A549 (cell line): ENCODE results near the gene RBBP5. TPM values are rescaled to one million over a fixed set of nuclear protein-coding genes. Genes with fewer than 3 reads are reported as not detected.

ENCODE experiments used
- ATAC-seq, 2 experiments: fragments of 200-7000 bp in 1 of 2; fragments of >200 bp in 1 of 2; cut with Nextera tagmentation in 1 of 2; cut with Tn5 transposase in 1 of 2; 3 replicates each; pipeline versions ENCODE4 v1.8.0 to v1.9.1; 2018 to 2020; ENCODE audit warnings: mild to moderate bottlenecking in 1 of 2, moderate library complexity in 1 of 2
- CTCF ChIA-PET: fragments of 300-600 bp; sonication (Branson Sonifier 250); formaldehyde crosslinking; extraction: SDS; loops from one replicate; lab custom pipeline; 2021; ENCODE audit warnings: antibody characterized with exemption, inconsistent platforms; lab: Yijun Ruan, JAX
- POLR2A ChIA-PET: fragments of 350-600 bp; formaldehyde crosslinking; extraction: SDS; loops from one replicate; lab custom pipeline; 2021; ENCODE audit warnings: antibody characterized with exemption, inconsistent platforms; lab: Yijun Ruan, JAX
- DNase-seq, 2 experiments: peaks; one replicate each; pipeline versions ENCODE4 v3.0.0 to v3.0.0-alpha.2; 2011 to 2016; ENCODE audit warnings: low read depth in 1 of 2, low spot score in 1 of 2
- FAIRE-seq: peaks from 2 replicates; lab custom pipeline; 2011; peaks lifted over from hg19 to GRCh38; lab: Jason Lieb, UNC
- H3K27ac ChIP-seq, 2 experiments: fragments of >200 bp; sonication (Bioruptor Twin); formaldehyde crosslinking; 3 replicates each; pipeline ENCODE4 v1.5.1; 2016 to 2017
- H3K4me1 ChIP-seq: fragments of >200 bp; sonication (Bioruptor Twin); formaldehyde crosslinking; 3 replicates; pipeline ENCODE4 v1.6.1; 2016
- H3K4me2 ChIP-seq: fragments of >200 bp; sonication (Bioruptor Twin); formaldehyde crosslinking; 3 replicates; pipeline ENCODE4 v1.6.1; 2016
- H3K4me3 ChIP-seq: fragments of >200 bp; sonication (Bioruptor Twin); formaldehyde crosslinking; 3 replicates; pipeline ENCODE4 v1.5.1; 2016
- H3K9me3 ChIP-seq: fragments of >200 bp; sonication (Bioruptor Twin); formaldehyde crosslinking; 3 replicates; pipeline ENCODE4 v1.6.1; 2016
- EHMT2 ChIP-seq: fragments of 200-600 bp; sonication (generic); IDR thresholded peaks from 2 replicates; pipeline ENCODE4 v1.6.1; 2016; ENCODE audit warnings: antibody characterized with exemption, low read depth, mild to moderate bottlenecking, moderate library complexity
- EP300 ChIP-seq, 2 experiments: fragments of >200 bp; sonication (Bioruptor Twin); formaldehyde crosslinking; IDR thresholded peaks; 2 replicates in 1 of 2; 3 replicates in 1 of 2; pipeline ENCODE4 v1.6.1; 2016 to 2017
- HOXB13 ChIP-seq: fragments of 250-450 bp; sonication (Bioruptor Pico); IDR thresholded peaks from 2 replicates; pipeline ENCODE4 v1.5.0; 2020; ENCODE audit warnings: low read depth, mild to moderate bottlenecking, moderate library complexity
- HOXB5 ChIP-seq: fragments of 250-450 bp; sonication (Bioruptor Pico); IDR thresholded peaks from 2 replicates; pipeline ENCODE4 v1.5.0; 2020; ENCODE audit warnings: mild to moderate bottlenecking, moderate library complexity
- JUN ChIP-seq, 2 experiments: fragments of >200 bp; sonication (Bioruptor Twin); formaldehyde crosslinking; IDR thresholded peaks; 2 replicates in 1 of 2; 3 replicates in 1 of 2; pipeline ENCODE4 v1.6.1; 2016 to 2017
- KDM1A ChIP-seq: fragments of 200-600 bp; sonication (generic); IDR thresholded peaks from 2 replicates; pipeline ENCODE4 v1.6.1; 2016; ENCODE audit warnings: low read depth, mild to moderate bottlenecking
- MAZ ChIP-seq: fragments of 150-350 bp; IDR thresholded peaks from 2 replicates; pipeline ENCODE4 v1.6.1; 2014; ENCODE audit warnings: antibody characterized with exemption, low read depth, low read length, borderline replicate concordance
- NFE2L2 ChIP-seq: fragments of 150-350 bp; conservative IDR thresholded peaks from 2 replicates; pipeline ENCODE4 v1.6.1; 2014; ENCODE audit warnings: low read length
- PHF8 ChIP-seq: fragments of 200-600 bp; sonication (generic); IDR thresholded peaks from 2 replicates; pipeline ENCODE4 v1.6.1; 2016; ENCODE audit warnings: low read depth, mild to moderate bottlenecking, antibody characterized with exemption, moderate library complexity, borderline replicate concordance
- RAD21 ChIP-seq, 2 experiments: fragments of >200 bp in 1 of 2; sonication (Bioruptor Twin) in 1 of 2; formaldehyde crosslinking in 1 of 2; IDR thresholded peaks in 1 of 2; conservative IDR thresholded peaks in 1 of 2; 2 replicates in 1 of 2; 3 replicates in 1 of 2; pipeline ENCODE4 v1.6.1; 2012 to 2018; ENCODE audit warnings: inconsistent platforms in 1 of 2
- RARB ChIP-seq: fragments of 250-450 bp; sonication (Bioruptor Pico); IDR thresholded peaks from 2 replicates; pipeline ENCODE4 v1.8.0; 2021; ENCODE audit warnings: mild to moderate bottlenecking, moderate library complexity
- RCOR1 ChIP-seq: fragments of 150-350 bp; IDR thresholded peaks from 2 replicates; pipeline ENCODE4 v1.6.1; 2014; ENCODE audit warnings: antibody characterized with exemption, low read length, low read depth
- RNF2 ChIP-seq: fragments of 200-600 bp; sonication (generic); IDR thresholded peaks from 2 replicates; pipeline ENCODE4 v1.6.1; 2016; ENCODE audit warnings: low read depth, mild to moderate bottlenecking, antibody characterized with exemption, moderate library complexity, borderline replicate concordance
- TP53 ChIP-seq: fragments of 250-450 bp; sonication (Bioruptor Pico); IDR thresholded peaks from 2 replicates; pipeline ENCODE4 v1.5.0; 2021; ENCODE audit warnings: mild to moderate bottlenecking, moderate library complexity
- ZC3H11A ChIP-seq: fragments of 450-650 bp; IDR thresholded peaks from 2 replicates; pipeline ENCODE4 v1.6.1; 2014; ENCODE audit warnings: antibody characterized with exemption, mild to moderate bottlenecking
- ZSCAN20 ChIP-seq: fragments of 250-450 bp; sonication (Bioruptor Pico); IDR thresholded peaks from 2 replicates; pipeline ENCODE4 v1.8.0; 2022; ENCODE audit warnings: mild to moderate bottlenecking, moderate library complexity
- WGBS: methylation state at CpG from one replicate; pipeline ENCODE4 v1.1.6; 2017; ENCODE audit errors: missing lambda C conversion rate; 5-methylcytosine and 5-hydroxymethylcytosine counted together
- polyA plus RNA-seq, 4 experiments: library from polyadenylated mRNA; depleted of rRNA in 3 of 4; stranded (reverse); fragments of >200 nt; fragmentation: RNase III in 1 of 4; extraction: RNeasy Plus Mini Kit Qiagen cat#74134 plus additional on column Dnase treatment in 1 of 4; gene quantifications; 2 replicates in 3 of 4; 3 replicates in 1 of 4; pipeline ENCODE4 v1.2.3, GENCODE V29; 2011 to 2017
- TF ChIP-seq, protein P1 (sequence below): fragments of >200 bp; sonication (Bioruptor Twin); formaldehyde crosslinking; IDR thresholded peaks from 3 replicates; pipeline ENCODE4 v1.5.1; 2016
- TF ChIP-seq, protein P2 (sequence below): fragments of 250-450 bp; sonication (Bioruptor Pico); IDR thresholded peaks from 2 replicates; pipeline ENCODE4 v1.5.0; 2020; ENCODE audit warnings: low read depth, mild to moderate bottlenecking, moderate library complexity
- TF ChIP-seq, protein P3 (sequence below): fragments of >200 bp; sonication (Bioruptor Twin); formaldehyde crosslinking; IDR thresholded peaks from 3 replicates; pipeline ENCODE4 v1.6.1; 2016
- TF ChIP-seq, protein P4 (sequence below): fragments of 250-450 bp; sonication (Bioruptor Pico); IDR thresholded peaks from 2 replicates; pipeline ENCODE4 v1.5.0; 2021; ENCODE audit warnings: mild to moderate bottlenecking, moderate library complexity, borderline replicate concordance
- TF ChIP-seq, protein P5 (sequence below): fragments of 450-650 bp; IDR thresholded peaks from 2 replicates; pipeline ENCODE4 v1.6.1; 2014; ENCODE audit warnings: antibody characterized with exemption
- TF ChIP-seq, protein P6 (sequence below): IDR thresholded peaks from 2 replicates; pipeline ENCODE4 v1.6.1; 2012

RBBP5 gene
- polyA plus RNA-seq, 2 of the 4 experiments (the other 2 are of a cell fraction) = 15.9 to 21.8 TPM

DNA sequence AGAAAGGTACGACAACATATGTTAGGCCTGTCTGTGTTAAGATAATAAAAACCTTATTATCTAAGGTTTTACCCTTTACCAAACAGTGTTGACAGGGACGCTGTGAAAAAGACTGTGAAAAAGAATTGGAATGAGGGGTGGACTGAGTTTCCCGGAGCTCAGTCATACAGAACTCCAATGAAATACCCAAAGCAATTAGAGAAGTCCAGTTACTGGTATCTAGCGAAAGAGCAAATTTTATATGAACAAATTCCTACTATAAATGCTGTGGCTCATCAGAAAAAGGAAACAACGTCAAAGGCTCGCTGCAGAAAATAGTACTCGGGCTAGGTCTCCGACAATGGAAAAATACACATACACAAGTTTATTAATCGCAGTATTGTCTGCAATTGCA lies 708 bp upstream of the RBBP5 start:
- Histone ChIP-seq H3K27ac (peak overlapping the region; percentile 89 to 96), H3K9me3 (no peaks in the 10 kb centered on the region), H3K4me2 (peak overlapping the region; percentile 91), H3K4me3 (peak overlapping the region; percentile 92), H3K4me1 (peaks cover 21% of the 10 kb centered on the region)
- no peak for DNase-seq
- peak; percentile 45 to 49; a peak in 5 of 6 replicates for ATAC-seq
- POLR2A ChIA-PET = interaction anchor here (1.5 to 1.8 kb wide), 2 partner anchors 19 to 105 kb away, joined by 4 to 9 read pairs; partner anchors contain the start of gene TMCC2
- WGBS = 4% methylated on average over 9 of the region's 9 CpGs
- TF ChIP-seq, protein P1, sequence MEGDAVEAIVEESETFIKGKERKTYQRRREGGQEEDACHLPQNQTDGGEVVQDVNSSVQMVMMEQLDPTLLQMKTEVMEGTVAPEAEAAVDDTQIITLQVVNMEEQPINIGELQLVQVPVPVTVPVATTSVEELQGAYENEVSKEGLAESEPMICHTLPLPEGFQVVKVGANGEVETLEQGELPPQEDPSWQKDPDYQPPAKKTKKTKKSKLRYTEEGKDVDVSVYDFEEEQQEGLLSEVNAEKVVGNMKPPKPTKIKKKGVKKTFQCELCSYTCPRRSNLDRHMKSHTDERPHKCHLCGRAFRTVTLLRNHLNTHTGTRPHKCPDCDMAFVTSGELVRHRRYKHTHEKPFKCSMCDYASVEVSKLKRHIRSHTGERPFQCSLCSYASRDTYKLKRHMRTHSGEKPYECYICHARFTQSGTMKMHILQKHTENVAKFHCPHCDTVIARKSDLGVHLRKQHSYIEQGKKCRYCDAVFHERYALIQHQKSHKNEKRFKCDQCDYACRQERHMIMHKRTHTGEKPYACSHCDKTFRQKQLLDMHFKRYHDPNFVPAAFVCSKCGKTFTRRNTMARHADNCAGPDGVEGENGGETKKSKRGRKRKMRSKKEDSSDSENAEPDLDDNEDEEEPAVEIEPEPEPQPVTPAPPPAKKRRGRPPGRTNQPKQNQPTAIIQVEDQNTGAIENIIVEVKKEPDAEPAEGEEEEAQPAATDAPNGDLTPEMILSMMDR = peak; percentile 25; the same call in 1 of the 3 replicates
- no peak for TF ChIP-seq HOXB13 (CRISPR knock-in tag)
- peak; percentile 38; the same call in 1 of the 2 replicates for TF ChIP-seq PHF8
- CTCF ChIA-PET = interaction anchor here (0.6 to 5.9 kb wide), 19 partner anchors 12 to 148 kb away, joined by 3 to 56 read pairs (median 5); partner anchors contain the start of gene TMCC2
- no peak for FAIRE-seq

DNA sequence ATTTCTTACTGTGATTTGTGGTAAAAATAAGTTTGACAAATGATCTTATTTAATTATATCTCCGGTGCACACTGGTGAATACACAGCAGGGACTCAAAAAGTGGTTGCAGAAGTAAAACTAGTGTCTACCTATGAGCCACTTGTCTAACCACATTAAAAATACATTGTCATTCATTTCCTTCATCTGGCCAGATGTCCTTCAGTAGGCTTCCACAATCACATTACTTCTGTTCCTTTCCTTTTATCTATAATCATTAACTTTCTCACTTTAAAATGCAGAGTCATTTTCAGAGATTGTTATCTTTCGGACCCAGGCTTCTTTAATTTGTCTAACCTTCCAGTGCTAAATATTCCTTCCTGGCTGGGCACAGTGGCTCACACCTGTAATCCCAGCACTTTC lies 3.0 kb downstream of the RBBP5 start:
- ATAC-seq (no peak), FAIRE-seq (no peak), DNase-seq (no peak)
- H3K27ac ChIP-seq = no peak overlapping the region
- ChIA-PET POLR2A (no interaction called here), CTCF (interaction anchor here (1.6 to 5.9 kb wide), 2 partner anchors 9 to 137 kb away, joined by 4 to 46 read pairs; no protein-coding TSS in a partner anchor)
- H3K4me3 ChIP-seq = no peak overlapping the region
- H3K9me3 ChIP-seq = no peaks in the 10 kb centered on the region
- peaks cover 21% of the 10 kb centered on the region for H3K4me1 ChIP-seq
- TF ChIP-seq ZSCAN20 (no peak), EP300 (IDR thresholded peaks at IDR 0.05) (no peak), PHF8 (no peak), KDM1A (no peak), RARB (no peak), JUN (IDR thresholded peaks at IDR 0.05) (no peak), NFE2L2 (no peak), RNF2 (no peak), RAD21 (conservative IDR thresholded peaks at IDR 0.05 in 1 of 2, IDR thresholded peaks at IDR 0.05 in 1 of 2) (no peak), MAZ (no peak), ZC3H11A (no peak)
- TF ChIP-seq, protein P2, sequence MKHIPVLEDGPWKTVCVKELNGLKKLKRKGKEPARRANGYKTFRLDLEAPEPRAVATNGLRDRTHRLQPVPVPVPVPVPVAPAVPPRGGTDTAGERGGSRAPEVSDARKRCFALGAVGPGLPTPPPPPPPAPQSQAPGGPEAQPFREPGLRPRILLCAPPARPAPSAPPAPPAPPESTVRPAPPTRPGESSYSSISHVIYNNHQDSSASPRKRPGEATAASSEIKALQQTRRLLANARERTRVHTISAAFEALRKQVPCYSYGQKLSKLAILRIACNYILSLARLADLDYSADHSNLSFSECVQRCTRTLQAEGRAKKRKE = no peak
- 93% methylated on average over 2 of the region's 2 CpGs for WGBS
- no peak overlapping the region for H3K4me2 ChIP-seq

DNA sequence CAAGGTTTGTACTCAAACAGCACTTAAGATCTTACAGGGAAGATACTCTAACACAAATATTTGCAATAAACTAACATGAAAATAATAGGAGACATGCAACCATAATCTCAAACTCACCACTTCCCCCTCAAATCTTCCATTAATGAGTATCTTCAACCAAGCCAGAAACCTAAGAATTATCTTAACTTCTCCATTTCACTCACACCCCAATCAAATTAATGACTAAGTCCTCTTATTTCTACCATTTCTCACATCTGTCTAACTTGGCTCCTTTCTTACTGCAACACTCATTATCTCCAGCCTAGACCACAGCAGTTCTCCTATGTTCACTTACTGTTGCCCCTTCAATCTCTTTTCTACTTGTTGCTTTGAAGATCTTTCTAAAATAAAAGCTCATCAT lies 10.4 kb downstream of the RBBP5 start:
- H3K4me1 ChIP-seq = no peaks in the 10 kb centered on the region
- DNase-seq = no peak
- H3K4me3 ChIP-seq = no peak overlapping the region
- H3K9me3 ChIP-seq = no peaks in the 10 kb centered on the region
- FAIRE-seq = no peak
- POLR2A ChIA-PET = no interaction called here
- H3K27ac ChIP-seq = no peak overlapping the region
- CTCF ChIA-PET = interaction anchor here (0.9 to 5.5 kb wide), 4 partner anchors 10 to 145 kb away, joined by 3 to 31 read pairs (median 6); partner anchors contain the start of gene RBBP5
- no peak overlapping the region for H3K4me2 ChIP-seq
- no peak for ATAC-seq
- TF ChIP-seq HOXB5 (CRISPR knock-in tag) (no peak), HOXB13 (CRISPR knock-in tag) (no peak), RCOR1 (no peak), TP53 (CRISPR knock-in tag) (no peak), EHMT2 (no peak)
- TF ChIP-seq, protein P2 = no peak
- TF ChIP-seq, protein P3, sequence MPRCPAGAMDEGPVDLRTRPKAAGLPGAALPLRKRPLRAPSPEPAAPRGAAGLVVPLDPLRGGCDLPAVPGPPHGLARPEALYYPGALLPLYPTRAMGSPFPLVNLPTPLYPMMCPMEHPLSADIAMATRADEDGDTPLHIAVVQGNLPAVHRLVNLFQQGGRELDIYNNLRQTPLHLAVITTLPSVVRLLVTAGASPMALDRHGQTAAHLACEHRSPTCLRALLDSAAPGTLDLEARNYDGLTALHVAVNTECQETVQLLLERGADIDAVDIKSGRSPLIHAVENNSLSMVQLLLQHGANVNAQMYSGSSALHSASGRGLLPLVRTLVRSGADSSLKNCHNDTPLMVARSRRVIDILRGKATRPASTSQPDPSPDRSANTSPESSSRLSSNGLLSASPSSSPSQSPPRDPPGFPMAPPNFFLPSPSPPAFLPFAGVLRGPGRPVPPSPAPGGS = no peak
- TF ChIP-seq, protein P4, sequence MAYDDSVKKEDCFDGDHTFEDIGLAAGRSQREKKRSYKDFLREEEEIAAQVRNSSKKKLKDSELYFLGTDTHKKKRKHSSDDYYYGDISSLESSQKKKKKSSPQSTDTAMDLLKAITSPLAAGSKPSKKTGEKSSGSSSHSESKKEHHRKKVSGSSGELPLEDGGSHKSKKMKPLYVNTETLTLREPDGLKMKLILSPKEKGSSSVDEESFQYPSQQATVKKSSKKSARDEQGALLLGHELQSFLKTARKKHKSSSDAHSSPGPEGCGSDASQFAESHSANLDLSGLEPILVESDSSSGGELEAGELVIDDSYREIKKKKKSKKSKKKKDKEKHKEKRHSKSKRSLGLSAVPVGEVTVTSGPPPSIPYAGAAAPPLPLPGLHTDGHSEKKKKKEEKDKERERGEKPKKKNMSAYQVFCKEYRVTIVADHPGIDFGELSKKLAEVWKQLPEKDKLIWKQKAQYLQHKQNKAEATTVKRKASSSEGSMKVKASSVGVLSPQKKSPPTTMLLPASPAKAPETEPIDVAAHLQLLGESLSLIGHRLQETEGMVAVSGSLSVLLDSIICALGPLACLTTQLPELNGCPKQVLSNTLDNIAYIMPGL (CRISPR knock-in tag) = no peak
- TF ChIP-seq, protein P5, sequence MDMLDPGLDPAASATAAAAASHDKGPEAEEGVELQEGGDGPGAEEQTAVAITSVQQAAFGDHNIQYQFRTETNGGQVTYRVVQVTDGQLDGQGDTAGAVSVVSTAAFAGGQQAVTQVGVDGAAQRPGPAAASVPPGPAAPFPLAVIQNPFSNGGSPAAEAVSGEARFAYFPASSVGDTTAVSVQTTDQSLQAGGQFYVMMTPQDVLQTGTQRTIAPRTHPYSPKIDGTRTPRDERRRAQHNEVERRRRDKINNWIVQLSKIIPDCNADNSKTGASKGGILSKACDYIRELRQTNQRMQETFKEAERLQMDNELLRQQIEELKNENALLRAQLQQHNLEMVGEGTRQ = no peak
- TF ChIP-seq, protein P6, sequence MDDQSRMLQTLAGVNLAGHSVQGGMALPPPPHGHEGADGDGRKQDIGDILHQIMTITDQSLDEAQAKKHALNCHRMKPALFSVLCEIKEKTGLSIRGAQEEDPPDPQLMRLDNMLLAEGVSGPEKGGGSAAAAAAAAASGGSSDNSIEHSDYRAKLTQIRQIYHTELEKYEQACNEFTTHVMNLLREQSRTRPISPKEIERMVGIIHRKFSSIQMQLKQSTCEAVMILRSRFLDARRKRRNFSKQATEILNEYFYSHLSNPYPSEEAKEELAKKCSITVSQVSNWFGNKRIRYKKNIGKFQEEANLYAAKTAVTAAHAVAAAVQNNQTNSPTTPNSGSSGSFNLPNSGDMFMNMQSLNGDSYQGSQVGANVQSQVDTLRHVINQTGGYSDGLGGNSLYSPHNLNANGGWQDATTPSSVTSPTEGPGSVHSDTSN = no peak
